HL-60 (cell line): ENCODE results near the gene OR5K4.

Source experiments
- GABPA ChIP-seq: IDR thresholded peaks from 2 replicates; pipeline ENCODE4 v1.6.1; 2012; ENCODE audit warnings: low read depth
- POLR2AphosphoS5 ChIP-seq: IDR thresholded peaks from 2 replicates; pipeline ENCODE4 v1.6.1; 2012; ENCODE audit warnings: low read depth
- REST ChIP-seq: IDR thresholded peaks from 2 replicates; pipeline ENCODE4 v1.6.1; 2012; ENCODE audit warnings: low read depth; ENCODE audit not compliant: insufficient replicate concordance
- TF ChIP-seq, protein P1 (sequence below): IDR thresholded peaks from one replicate; pipeline ENCODE4 v1.5.1; 2011; ENCODE audit warnings: low read length, control low read depth, inconsistent platforms; ENCODE audit not compliant: insufficient read depth

DNA sequence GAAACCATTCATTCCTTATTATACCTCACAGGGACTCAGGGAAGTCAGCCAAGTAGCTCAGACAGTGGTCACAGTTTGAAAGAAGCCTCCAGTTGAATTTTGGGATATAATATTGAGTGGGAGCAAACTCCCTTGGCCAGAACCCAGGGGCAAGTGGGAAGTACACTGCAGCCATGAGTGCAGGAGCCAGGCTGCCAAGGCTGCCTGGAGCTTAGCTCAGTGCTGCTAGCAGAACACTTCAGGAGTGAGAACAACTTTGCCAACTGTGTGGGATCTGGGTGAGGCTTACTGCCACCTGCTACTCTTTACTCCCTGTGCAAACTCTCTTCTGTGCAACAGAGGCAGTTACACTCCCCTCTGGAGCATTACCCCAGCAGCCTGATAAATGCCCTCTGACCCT, 41.4 kb downstream of the OR5K4 start:
- TF ChIP-seq, protein P1, sequence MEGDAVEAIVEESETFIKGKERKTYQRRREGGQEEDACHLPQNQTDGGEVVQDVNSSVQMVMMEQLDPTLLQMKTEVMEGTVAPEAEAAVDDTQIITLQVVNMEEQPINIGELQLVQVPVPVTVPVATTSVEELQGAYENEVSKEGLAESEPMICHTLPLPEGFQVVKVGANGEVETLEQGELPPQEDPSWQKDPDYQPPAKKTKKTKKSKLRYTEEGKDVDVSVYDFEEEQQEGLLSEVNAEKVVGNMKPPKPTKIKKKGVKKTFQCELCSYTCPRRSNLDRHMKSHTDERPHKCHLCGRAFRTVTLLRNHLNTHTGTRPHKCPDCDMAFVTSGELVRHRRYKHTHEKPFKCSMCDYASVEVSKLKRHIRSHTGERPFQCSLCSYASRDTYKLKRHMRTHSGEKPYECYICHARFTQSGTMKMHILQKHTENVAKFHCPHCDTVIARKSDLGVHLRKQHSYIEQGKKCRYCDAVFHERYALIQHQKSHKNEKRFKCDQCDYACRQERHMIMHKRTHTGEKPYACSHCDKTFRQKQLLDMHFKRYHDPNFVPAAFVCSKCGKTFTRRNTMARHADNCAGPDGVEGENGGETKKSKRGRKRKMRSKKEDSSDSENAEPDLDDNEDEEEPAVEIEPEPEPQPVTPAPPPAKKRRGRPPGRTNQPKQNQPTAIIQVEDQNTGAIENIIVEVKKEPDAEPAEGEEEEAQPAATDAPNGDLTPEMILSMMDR = no peak
- TF ChIP-seq REST = no peak
- TF ChIP-seq POLR2AphosphoS5 = no peak
- TF ChIP-seq GABPA = no peak
